GM18873 (cell line): ENCODE measurements around the gene ABCB8.

Experiments
- ATAC-seq: cut with Tn5 transposase; IDR thresholded peaks from one replicate; pipeline ENCODE4 v1.9.1; 2021; ENCODE audit warnings: mild to moderate bottlenecking, moderate library complexity, moderate number of reproducible peaks; ENCODE audit not compliant: unreplicated experiment, low FRiP score

ABCB8 gene

DNA sequence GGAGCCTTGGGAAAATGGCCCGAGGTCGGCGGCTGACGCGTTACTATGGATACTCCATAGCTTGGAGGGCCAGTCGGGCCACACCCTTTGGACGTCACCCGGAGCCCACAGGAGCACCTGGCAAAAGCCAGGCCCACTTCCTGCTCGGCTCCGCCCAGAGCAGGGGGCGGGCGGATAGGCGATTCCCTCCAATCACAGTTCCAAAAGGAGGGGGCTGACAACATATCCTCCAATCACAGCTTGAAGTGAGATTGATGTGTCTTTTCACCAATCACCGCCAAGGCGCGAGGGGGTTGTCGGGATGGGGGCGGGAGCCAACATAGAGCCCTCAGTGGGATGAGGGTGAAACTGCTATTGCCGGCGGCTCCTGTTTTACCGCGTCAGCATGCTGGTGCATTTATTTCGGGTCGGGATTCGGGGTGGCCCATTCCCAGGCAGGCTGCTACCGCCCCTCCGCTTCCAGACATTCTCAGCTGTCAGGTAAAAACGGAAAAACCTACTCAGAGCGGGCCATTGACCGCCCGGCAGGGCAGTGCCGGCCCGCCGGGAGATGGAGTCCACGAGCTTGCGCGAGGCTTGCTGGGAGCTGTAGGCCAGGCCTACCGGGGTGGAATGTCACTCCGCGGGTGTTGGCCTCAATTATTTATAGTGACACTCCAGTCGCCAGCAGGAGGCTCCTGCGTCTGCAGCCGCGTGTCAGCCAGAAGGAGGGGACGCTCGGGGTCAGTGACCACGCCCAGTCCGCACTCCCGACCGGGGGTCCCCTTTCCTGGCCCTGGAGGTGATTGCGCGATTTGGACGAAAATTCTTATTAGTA lies at the start of gene ABCB8:
ABCB8 (plus strand) TSS at position 320 of the 817 bp plus-strand sequence; CDS start at position 386, 66 bp downstream.
- ATAC-seq, result peak; percentile 97

DNA sequence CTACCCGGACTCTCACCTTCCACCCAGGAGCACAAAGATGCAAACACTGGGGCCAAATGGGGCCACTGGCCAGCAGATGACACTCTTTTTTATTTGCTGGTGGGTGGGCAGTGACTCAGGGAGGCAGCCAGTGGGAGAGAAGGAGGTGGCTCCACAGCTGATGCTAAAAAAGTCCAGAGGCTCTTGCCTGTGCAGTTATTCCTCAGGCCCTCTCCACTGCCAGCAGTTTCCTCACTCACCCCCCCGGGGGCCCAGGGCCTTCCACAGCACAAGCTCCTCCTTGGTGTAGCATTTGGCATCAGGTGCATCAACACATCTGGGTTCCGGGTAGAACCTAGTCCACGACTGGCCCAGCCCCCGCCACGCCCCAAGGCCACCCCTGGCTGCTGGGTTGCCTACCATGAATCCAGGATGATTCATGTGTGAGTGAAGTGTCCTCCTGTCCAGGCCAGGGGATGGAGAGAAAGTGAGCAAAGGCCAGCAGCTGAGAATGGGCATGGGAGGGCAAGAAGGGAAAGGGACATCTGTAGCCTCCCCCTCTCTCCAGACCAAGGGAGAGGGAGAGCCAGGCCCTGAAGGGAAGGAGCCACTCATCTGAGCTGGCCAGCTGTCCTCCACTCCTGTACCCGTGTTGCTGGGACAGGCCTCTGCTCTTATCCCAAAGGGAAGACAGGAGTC lies 48.4 kb upstream of the ABCB8 start:
- ATAC-seq, result no peak

DNA sequence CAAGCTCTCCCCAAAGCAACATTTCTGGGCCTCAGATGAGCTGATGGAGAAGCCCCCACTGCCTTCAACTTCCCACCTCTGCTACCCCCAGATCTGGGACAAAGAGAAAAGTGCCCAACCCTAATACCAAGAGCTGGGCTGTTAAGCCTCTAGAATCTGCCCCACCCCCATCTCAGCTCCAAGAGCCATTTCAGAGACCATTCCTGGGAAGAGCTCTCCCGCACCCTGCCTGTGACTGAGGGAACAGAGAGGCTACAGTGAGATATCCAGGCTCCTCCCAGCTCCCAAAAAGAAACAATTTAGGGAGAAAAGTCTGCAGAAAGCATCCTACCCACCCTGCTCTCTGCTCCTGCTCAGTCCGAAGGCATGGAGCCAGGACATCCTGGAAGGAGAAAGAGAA lies 47.6 kb upstream of the ABCB8 start:
- ATAC-seq, result no peak

DNA sequence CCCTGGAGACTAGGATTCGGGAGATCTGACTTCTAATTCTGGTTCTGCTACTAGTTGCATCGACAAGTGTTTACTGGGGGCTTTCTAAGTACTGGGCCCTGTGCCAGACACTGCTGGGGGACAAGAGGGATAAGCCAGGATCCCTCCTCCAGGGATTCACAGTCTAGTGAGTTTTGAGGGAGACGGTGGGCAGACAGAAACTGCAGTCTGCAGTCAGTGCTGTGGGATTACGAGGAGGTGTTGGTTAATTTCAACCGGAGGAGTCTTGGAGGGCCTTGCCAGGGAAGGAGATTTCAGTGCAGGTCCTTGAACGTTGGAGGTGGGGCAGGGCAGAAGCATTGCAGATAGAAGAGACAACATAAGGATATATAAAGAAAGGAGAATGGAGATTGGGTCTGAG lies 46.6 kb upstream of the ABCB8 start:
- ATAC-seq, result no peak

DNA sequence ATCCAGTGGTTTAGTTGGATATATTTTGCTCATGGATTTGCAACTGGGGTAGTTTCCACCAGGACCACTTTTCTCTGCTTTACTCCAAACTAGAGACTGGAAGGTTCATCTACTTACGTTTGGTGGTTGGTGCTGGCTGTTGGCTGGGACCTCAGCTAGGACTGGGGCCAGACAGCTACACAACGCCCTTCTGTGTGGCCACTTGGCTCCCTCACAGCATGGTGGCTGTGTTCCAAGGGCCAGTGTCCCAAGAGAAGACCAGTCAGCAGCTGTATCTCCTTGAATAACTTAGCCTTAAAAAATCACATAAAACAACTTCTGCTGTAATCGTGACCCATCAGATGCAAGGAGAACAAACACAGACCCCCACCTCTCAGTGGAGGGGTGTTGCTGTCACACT lies 45.9 kb upstream of the ABCB8 start:
- ATAC-seq, result no peak

DNA sequence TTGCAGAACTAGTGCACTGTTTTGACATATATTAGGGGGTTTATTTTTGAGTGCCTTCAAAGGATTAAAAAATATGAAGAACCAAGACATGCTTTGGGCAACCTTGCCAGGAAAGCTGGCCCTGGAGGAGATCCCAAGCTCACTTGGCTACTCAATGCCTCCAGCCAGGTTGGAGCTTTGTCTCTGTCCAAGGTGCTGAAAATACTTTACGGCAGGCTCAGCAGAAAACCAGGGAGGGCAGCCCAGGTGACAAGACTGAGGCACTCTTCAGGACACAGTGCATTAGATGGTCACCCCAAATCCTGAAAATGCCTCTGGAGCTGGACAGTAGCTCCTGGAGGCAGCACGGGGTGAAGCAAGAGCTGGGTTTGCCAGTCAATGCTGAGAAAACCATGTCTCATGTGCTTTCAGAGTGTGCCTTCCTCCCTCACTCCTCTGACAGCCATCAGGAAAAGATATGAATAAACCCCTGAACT lies 44.3 kb upstream of the ABCB8 start:
- ATAC-seq, result no peak

DNA sequence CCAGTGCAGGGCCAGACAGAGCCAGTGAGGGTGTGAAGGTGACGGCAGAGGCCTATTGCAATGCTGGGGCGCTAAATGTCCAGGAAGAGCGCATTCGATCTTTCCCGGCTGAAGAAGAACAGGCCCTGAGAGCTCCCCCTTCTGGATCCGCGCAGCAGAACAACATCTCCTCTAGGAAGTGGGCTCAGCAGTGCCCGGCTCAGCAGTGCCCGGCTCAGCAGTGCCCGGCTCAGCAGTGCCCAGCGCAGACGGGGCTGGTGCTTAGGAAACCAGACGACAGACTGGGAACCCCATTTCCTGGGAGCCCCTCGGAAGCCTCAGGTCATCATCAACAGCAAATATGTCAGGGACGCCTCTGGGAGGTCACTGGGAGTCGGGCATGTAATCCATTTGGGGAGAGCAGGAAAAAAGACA lies 42.1 kb upstream of the ABCB8 start:
- ATAC-seq, result no peak

DNA sequence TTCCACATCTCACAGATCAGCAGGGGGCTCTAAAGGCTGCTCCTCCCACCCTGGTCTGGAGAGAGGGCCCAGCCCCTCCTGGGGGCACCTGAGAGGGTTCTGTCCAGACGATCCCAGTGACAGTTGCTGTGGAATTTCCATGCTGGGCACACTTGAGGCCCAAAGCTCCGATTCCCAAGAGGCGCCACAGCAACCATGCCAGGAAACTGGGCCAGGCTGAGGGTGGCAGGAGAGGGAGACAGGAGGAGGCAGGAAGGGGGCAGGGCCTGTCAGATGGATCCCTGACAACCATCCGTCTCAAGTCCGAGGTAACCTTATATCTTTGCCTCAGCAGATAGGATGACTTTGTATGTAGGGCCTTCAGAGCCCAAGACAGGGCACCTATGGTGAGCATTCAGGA lies 41.7 kb upstream of the ABCB8 start:
- ATAC-seq, result no peak

DNA sequence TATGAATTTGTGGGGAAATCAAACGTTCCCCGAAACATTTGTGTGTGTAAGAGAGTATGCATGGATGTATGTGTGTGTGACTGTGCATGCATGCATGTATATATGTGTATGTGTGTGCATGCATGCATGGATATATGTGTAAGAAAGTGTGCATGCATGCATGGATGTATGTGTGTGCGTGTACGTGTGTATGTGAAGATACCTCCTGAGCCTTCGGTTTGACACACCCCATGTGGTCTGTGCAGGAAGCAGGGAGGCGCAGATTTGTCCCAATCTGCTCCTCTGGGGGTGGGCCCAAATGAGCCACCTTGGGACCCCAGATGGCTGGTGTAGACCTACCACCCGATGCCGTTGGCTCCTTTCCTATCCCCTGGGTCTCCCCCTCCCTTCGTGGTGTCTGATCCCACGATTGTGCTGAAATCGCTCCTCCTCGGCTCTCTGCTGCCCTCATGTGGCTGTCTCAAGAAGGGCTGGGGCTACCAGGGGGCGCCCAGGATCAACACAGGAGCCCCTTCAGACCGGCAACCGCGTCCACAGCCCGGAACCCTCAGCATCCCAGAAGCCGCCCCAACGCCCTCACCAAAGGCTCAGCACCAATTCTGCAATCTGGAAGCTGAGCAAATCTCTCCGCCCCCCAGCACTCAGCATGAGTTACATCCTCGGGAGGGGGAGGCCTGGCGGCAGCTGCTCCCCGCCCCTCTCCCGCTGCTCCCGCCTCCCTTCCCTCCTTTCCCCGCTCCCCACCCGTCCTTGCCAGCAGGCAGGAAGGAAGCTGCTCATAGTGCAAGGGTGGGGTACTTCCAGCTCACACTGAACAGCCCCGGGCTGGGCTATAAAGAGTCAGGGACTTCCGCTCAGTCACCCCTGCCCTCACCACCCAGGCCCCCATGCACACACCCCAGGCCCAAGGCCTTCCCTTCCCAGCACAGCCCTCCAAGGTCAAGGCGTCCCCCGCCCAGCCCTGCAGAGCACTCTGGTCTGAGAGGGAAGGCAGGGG lies 39.7 kb upstream of the ABCB8 start:
- ATAC-seq, result no peak

DNA sequence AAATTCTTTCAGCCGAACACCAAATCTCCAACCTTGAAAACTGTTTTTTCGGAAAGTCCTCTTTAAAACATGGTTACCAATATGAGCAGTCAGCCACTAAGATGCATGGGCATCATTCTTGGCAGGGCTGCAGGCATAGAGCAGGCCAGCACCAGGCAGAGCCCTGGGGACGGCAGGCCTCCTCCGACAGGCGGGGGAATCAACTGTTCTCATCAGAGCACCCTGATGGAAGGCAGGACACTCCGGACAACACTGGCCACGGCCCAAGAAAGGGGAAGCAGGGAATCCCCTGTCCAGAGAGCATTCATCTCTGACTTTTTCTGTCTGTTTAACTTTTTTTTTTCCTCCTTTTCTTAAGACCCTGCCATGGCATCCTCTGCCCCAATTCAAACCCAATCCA lies 38.8 kb upstream of the ABCB8 start:
- ATAC-seq, result no peak

DNA sequence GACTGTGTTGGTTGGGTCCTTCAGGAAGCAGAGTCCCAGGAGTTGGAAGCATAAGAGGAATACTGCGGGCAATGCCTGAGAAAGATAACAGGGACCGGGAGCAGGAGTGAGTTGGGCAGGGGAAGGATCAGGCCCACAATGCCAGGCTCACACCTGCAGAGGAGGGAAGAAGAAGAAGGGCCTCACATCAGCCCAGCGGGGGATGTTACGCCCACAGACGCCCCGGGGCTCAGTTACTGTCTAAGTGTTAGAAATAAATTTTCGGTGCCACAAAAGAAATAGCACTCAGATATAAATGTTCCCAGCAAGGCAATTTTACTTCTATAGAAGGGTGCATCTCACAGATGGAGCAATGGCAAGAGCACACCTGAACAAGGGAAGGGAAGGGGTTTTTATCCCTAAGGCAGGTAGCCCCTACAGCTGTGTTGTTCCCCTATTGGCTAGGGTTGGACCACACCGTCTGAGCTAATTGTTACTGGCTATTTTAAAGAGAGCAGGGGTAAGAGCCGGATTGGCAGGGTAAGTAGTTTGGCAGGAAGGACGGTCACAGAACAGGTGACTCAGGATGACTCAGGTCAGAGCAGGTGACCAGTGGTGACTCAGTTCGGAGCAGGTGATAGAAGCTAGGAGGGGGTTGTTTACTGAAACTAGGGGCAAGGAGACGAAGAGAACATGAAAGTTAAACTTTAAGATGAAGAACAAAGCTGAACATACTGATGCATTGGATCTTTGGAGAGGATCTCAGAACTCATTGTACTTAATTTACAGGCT lies 37.6 kb upstream of the ABCB8 start, which contains the start of gene NOS3:
NOS3 (plus strand) TSS at position 602 of the 771 bp plus-strand sequence. CDS start 2,787 bp downstream, outside the sequence.
- no peak for ATAC-seq

DNA sequence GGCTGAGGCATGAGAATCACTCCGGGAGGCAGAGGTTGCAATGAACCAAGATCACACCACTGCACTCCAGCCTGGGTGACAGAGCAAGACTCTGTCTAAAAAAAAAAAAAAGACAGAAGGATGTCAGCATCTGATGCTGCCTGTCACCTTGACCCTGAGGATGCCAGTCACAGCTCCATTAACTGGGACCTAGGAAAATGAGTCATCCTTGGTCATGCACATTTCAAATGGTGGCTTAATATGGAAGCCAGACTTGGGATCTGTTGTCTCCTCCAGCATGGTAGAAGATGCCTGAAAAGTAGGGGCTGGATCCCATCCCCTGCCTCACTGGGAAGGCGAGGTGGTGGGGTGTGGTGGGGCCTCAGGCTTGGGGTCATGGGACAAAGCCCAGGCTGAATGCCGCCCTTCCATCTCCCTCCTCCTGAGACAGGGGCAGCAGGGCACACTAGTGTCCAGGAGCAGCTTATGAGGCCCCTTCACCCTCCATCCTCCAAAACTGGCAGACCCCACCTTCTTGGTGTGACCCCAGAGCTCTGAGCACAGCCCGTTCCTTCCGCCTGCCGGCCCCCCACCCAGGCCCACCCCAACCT lies 36.1 kb upstream of the ABCB8 start:
- no peak for ATAC-seq

DNA sequence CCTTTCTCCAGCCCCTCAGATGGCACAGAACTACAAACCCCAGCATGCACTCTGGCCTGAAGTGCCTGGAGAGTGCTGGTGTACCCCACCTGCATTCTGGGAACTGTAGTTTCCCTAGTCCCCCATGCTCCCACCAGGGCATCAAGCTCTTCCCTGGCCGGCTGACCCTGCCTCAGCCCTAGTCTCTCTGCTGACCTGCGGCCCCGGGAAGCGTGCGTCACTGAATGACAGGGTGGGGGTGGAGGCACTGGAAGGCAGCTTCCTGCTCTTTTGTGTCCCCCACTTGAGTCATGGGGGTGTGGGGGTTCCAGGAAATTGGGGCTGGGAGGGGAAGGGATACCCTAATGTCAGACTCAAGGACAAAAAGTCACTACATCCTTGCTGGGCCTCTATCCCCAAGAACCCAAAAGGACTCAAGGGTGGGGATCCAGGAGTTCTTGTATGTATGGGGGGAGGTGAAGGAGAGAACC lies 35.4 kb upstream of the ABCB8 start:
- ATAC-seq, result no peak

DNA sequence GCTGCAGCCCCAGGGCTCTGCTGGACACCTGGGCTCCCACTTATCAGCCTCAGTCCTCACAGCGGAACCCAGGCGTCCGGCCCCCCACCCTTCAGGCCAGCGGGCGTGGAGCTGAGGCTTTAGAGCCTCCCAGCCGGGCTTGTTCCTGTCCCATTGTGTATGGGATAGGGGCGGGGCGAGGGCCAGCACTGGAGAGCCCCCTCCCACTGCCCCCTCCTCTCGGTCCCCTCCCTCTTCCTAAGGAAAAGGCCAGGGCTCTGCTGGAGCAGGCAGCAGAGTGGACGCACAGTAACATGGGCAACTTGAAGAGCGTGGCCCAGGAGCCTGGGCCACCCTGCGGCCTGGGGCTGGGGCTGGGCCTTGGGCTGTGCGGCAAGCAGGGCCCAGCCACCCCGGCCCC lies 34.7 kb upstream of the ABCB8 start:
- ATAC-seq, result no peak

DNA sequence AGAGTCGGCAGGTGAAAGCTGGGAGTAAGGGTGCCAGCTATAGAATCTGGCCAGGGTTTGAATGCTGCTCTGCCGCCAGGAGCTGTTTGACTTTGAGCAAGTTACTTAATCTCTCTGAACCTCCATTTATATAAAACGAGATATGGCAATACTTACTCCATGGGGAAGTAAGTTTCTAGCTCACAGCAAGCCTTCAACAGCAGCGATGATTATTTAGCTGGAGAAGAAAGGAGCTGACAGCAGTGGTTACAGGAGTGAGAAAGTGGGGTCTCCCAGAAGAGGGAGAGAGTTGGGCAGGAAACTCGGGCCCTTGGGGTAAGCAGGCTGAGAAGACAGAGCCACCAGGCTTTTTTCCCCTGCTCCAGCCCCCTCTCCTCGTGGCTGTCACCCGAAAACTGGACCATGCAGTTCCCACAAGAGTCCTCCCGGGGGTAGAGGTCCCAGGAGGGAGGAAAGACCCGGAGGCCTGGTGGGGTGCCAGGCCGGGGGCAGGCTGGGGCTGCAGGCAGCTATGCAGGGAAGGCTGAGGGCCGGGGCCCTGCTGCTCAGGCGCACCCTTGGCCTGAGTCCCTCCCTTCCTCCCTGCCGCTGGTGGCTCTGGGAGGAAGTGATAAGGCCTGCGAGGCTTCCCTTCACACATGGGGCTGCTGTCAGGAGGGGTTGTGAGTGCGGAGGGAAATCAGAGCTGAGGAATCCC lies 34.0 kb upstream of the ABCB8 start:
- no peak for ATAC-seq

DNA sequence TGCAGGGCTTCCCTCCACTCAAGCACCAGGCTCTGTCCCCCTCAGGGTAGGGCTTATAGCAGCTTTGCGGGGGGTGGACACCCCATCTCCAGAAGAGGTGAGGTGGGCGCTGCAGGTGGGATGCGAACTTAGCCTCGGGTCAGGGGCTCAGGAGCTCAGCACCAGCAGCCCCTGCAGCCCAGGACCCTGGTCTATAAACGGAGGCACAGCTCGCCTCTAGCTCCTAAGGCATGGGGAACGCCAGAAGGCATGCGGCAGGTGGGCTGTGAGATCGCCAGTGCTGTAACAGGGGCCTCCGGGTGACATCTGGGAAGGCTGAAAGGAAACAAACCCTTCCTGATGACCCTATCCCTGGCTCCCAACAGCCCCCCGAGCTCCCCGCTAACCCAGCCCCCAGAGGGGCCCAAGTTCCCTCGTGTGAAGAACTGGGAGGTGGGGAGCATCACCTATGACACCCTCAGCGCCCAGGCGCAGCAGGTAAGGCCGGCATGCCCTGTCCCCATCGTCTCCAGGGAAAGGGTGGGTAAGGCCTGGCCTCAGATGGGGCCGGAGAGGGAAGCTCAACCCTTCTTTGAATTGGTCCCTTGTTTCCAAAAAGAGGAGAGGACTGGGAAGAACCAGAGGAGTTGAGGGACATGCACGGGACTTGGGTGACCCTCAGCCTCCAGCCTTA lies 33.3 kb upstream of the ABCB8 start:
- ATAC-seq, result no peak

DNA sequence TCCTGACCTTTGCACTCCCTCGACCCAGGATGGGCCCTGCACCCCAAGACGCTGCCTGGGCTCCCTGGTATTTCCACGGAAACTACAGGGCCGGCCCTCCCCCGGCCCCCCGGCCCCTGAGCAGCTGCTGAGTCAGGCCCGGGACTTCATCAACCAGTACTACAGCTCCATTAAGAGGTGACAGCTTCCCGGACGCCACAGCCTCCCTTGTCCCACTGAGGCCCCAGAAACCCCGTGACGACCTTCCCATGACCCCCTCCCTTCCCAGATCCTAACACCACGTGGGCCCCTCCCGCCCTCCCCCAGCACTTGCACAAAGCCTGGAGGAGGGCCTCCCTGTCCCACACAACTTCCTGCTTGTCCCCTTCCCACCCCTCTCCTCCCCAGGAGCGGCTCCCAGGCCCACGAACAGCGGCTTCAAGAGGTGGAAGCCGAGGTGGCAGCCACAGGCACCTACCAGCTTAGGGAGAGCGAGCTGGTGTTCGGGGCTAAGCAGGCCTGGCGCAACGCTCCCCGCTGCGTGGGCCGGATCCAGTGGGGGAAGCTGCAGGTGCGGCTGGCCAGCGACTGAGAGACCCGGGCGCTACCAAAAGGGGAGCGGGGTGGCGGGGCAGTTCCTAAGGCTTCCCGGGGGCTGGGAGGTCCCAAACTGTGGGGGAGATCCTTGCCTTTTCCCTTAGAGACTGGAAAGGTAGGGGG lies 31.7 kb upstream of the ABCB8 start:
- no peak for ATAC-seq
